HepG2 (cell line): ENCODE results near the gene ZNF132. TPM values are rescaled to one million over a fixed set of nuclear protein-coding genes. Genes with fewer than 3 reads are reported as not detected.

Source experiments
- FOXK1 ChIP-seq: sonication (generic); formaldehyde crosslinking; IDR thresholded peaks from 2 replicates; pipeline ENCODE4 v1.4.0; 2020; ENCODE audit warnings: low read depth, missing genetic modification reagents, borderline replicate concordance
- HMGXB4 ChIP-seq, 2 experiments: sonication (generic) in 1 of 2; formaldehyde crosslinking in 1 of 2; IDR thresholded peaks; 2 replicates each; pipeline versions ENCODE4 v1.4.0 to v1.6.1; 2018 to 2020; ENCODE audit warnings: missing genetic modification reagents in 2 of 2, borderline replicate concordance in 1 of 2, low read depth in 1 of 2, mild to moderate bottlenecking in 1 of 2, missing biosample characterization in 1 of 2
- KLF13 ChIP-seq: sonication (generic); formaldehyde crosslinking; IDR thresholded peaks from 2 replicates; pipeline ENCODE4 v1.4.0; 2020; ENCODE audit warnings: mild to moderate bottlenecking, missing genetic modification reagents
- NAIF1 ChIP-seq: sonication (generic); formaldehyde crosslinking; IDR thresholded peaks from 2 replicates; pipeline ENCODE4 v1.5.0; 2020; ENCODE audit warnings: mild to moderate bottlenecking, missing genetic modification reagents, borderline replicate concordance
- RCOR2 ChIP-seq: IDR thresholded peaks from 2 replicates; pipeline ENCODE4 v1.6.1; 2016; ENCODE audit warnings: missing biosample characterization, missing genetic modification reagents
- SAFB2 ChIP-seq: sonication (generic); formaldehyde crosslinking; IDR thresholded peaks from 2 replicates; pipeline ENCODE4 v1.5.1; 2020; ENCODE audit warnings: missing genetic modification reagents, low read depth, mild to moderate bottlenecking, borderline replicate concordance
- THAP8 ChIP-seq: sonication (generic); formaldehyde crosslinking; IDR thresholded peaks from 2 replicates; pipeline ENCODE4 v1.5.1; 2020; ENCODE audit warnings: missing genetic modification reagents, mild to moderate bottlenecking, borderline replicate concordance
- XRCC5 ChIP-seq: fragments of 200-400 bp; formaldehyde crosslinking; optimal IDR thresholded peaks from 2 replicates; pipeline ENCODE3; 2017; ENCODE audit warnings: mild to moderate bottlenecking, low read length
- ZIK1 ChIP-seq: sonication (generic); formaldehyde crosslinking; IDR thresholded peaks from 2 replicates; pipeline ENCODE4 v1.5.0; 2020; ENCODE audit warnings: mild to moderate bottlenecking, low read depth, missing genetic modification reagents, borderline replicate concordance
- ZMYM4 ChIP-seq: sonication (generic); formaldehyde crosslinking; IDR thresholded peaks from 2 replicates; pipeline ENCODE4 v1.8.1; 2023; ENCODE audit warnings: mild to moderate bottlenecking, missing genetic modification reagents
- polyA plus RNA-seq, 8 experiments: library from polyadenylated mRNA; depleted of rRNA in 3 of 8; stranded (reverse) in 7 of 8; unstranded in 1 of 8; fragments of >200 nt; fragmentation: Illumina TruSeq in 4 of 8; extraction: Trizol in 4 of 8; gene quantifications; 2 replicates each; pipeline versions ENCODE4 v1.2.1 to v1.2.3, GENCODE V29; 2011 to 2016; ENCODE audit warnings: low read depth in 4 of 8, missing spikeins in 1 of 8, mixed read lengths in 1 of 8; ENCODE audit not compliant: insufficient read depth in 1 of 8
- total RNA-seq, 5 experiments: library from RNA; depleted of rRNA; stranded (reverse); fragments of >200 nt; fragmentation: Illumina TruSeq; extraction: Trizol; gene quantifications; 2 replicates each; pipeline ENCODE4 v1.2.3, GENCODE V29; 2016; ENCODE audit warnings: low read depth in 1 of 5
- TF ChIP-seq, protein P1 (sequence below): sonication (generic); formaldehyde crosslinking; IDR thresholded peaks from 2 replicates; pipeline ENCODE4 v1.4.0; 2020; ENCODE audit warnings: missing genetic modification reagents
- TF ChIP-seq, protein P2 (sequence below): sonication (generic); formaldehyde crosslinking; conservative IDR thresholded peaks from 2 replicates; pipeline ENCODE4 v1.8.0; 2022; ENCODE audit warnings: mild to moderate bottlenecking, moderate library complexity, missing genetic modification reagents
- TF ChIP-seq, protein P3 (sequence below): sonication (generic); formaldehyde crosslinking; IDR thresholded peaks from 2 replicates; pipeline ENCODE4 v1.4.0; 2020; ENCODE audit warnings: mild to moderate bottlenecking, missing genetic modification reagents
- TF ChIP-seq, protein P4 (sequence below): sonication (generic); formaldehyde crosslinking; IDR thresholded peaks from 2 replicates; pipeline ENCODE4 v1.4.0; 2020; ENCODE audit warnings: missing genetic modification reagents
- TF ChIP-seq, protein P5 (sequence below): IDR thresholded peaks from 2 replicates; pipeline ENCODE4 v1.6.1; 2016; ENCODE audit warnings: low read depth, control low read depth

The ZNF132 gene
- total and polyA plus RNA-seq, 2 of the 13 experiments (the other 11 are each of a cell fraction or from before 2014, with no cell fraction given): not detected

DNA sequence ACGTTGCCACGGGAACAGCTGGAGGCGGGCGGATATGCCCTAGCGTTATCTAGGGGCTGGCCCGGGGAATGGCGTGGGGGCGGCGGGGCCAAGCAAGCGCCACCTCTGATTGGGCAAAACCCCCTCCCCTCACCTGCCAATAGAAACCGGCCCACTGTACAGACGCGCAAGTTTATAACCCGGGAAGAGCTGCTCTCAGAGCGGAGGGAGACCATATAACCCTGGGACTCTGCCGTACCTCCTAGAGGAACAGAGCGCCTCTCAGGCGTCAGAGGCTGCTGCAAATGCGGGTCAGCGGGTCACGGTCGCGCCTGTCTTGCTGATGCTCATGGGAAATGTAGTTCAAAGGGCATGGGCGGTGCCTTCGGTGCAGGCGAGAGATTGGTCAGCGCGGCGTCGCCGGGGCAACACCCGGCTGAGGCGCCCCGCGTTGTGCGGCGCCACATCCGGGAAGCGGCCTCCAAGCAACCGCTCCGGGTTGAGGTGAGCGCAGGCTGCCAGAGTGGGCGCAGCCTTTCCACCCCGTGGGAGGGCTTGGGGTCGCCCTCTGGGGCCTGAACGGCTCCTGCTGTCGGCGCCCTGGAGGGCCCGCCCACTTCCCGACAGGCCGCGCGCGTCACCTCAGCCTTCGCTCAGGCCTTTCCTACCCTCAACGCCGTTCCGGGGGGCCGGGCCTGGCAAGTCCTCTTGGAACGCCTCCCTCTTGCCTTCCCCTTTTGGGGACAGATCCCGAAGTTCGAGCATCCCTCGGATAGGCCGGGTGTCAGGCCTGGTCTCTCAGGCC, 36.0 kb upstream of the ZNF132 start, which contains the start of gene ZNF446 (continued):
- TF ChIP-seq HMGXB4 (CRISPR knock-in tag; IDR thresholded peaks at IDR 0.05; ENCODE audit: borderline replicate concordance in 1 of 2, low read depth in 1 of 2) (peak; percentile 35 to 58; a peak in 2 of 4 replicates), KLF13 (CRISPR knock-in tag) (no peak), ZIK1 (peak; percentile 83; the same call in 1 of the 2 replicates), FOXK1 (peak; percentile 44; the same call in 1 of the 2 replicates), SAFB2 (CRISPR knock-in tag) (no peak), RCOR2 (CRISPR knock-in tag) (0 out of 2 replicates have a peak, but pooled peaks have one; percentile 19), THAP8 (CRISPR knock-in tag) (no peak; the same call in 1 of the 2 replicates), NAIF1 (CRISPR knock-in tag) (no peak), XRCC5 (peak; percentile 82), ZMYM4 (CRISPR knock-in tag) (peak; percentile 45; the same call in 1 of the 2 replicates)
- TF ChIP-seq, protein P1, sequence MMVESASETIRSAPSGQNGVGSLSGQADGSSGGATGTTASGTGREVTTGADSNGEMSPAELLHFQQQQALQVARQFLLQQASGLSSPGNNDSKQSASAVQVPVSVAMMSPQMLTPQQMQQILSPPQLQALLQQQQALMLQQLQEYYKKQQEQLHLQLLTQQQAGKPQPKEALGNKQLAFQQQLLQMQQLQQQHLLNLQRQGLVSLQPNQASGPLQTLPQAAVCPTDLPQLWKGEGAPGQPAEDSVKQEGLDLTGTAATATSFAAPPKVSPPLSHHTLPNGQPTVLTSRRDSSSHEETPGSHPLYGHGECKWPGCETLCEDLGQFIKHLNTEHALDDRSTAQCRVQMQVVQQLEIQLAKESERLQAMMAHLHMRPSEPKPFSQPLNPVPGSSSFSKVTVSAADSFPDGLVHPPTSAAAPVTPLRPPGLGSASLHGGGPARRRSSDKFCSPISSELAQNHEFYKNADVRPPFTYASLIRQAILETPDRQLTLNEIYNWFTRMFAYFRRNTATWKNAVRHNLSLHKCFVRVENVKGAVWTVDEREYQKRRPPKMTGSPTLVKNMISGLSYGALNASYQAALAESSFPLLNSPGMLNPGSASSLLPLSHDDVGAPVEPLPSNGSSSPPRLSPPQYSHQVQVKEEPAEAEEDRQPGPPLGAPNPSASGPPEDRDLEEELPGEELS (CRISPR knock-in tag): peak; percentile 55; the same call in 1 of the 2 replicates
- TF ChIP-seq, protein P2, sequence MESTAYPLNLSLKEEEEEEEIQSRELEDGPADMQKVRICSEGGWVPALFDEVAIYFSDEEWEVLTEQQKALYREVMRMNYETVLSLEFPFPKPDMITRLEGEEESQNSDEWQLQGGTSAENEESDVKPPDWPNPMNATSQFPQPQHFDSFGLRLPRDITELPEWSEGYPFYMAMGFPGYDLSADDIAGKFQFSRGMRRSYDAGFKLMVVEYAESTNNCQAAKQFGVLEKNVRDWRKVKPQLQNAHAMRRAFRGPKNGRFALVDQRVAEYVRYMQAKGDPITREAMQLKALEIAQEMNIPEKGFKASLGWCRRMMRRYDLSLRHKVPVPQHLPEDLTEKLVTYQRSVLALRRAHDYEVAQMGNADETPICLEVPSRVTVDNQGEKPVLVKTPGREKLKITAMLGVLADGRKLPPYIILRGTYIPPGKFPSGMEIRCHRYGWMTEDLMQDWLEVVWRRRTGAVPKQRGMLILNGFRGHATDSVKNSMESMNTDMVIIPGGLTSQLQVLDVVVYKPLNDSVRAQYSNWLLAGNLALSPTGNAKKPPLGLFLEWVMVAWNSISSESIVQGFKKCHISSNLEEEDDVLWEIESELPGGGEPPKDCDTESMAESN (CRISPR knock-in tag): peak; percentile 61; the same call in 1 of the 2 replicates
- TF ChIP-seq, protein P3, sequence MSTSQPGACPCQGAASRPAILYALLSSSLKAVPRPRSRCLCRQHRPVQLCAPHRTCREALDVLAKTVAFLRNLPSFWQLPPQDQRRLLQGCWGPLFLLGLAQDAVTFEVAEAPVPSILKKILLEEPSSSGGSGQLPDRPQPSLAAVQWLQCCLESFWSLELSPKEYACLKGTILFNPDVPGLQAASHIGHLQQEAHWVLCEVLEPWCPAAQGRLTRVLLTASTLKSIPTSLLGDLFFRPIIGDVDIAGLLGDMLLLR: peak; percentile 49; the same call in 1 of the 2 replicates
- TF ChIP-seq, protein P4, sequence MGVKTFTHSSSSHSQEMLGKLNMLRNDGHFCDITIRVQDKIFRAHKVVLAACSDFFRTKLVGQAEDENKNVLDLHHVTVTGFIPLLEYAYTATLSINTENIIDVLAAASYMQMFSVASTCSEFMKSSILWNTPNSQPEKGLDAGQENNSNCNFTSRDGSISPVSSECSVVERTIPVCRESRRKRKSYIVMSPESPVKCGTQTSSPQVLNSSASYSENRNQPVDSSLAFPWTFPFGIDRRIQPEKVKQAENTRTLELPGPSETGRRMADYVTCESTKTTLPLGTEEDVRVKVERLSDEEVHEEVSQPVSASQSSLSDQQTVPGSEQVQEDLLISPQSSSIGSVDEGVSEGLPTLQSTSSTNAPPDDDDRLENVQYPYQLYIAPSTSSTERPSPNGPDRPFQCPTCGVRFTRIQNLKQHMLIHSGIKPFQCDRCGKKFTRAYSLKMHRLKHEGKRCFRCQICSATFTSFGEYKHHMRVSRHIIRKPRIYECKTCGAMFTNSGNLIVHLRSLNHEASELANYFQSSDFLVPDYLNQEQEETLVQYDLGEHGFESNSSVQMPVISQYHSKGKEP (CRISPR knock-in tag): no peak
- TF ChIP-seq, protein P5, sequence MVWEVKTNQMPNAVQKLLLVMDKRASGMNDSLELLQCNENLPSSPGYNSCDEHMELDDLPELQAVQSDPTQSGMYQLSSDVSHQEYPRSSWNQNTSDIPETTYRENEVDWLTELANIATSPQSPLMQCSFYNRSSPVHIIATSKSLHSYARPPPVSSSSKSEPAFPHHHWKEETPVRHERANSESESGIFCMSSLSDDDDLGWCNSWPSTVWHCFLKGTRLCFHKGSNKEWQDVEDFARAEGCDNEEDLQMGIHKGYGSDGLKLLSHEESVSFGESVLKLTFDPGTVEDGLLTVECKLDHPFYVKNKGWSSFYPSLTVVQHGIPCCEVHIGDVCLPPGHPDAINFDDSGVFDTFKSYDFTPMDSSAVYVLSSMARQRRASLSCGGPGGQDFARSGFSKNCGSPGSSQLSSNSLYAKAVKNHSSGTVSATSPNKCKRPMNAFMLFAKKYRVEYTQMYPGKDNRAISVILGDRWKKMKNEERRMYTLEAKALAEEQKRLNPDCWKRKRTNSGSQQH (CRISPR knock-in tag): peak; percentile 81
